VCaP (cell line): ENCODE results near the gene PDLIM5.
A peak's percentile ranks its signal among the peaks of the same experiment; 100 is the strongest.

Experiments
- H3K27ac ChIP-seq: fragments of 450-650 bp; 2 replicates; pipeline ENCODE4 v1.5.1; 2017
- CTCF ChIP-seq: fragments of 450-650 bp; conservative IDR thresholded peaks from 2 replicates; pipeline ENCODE4 v1.5.1; 2017; ENCODE audit warnings: mild to moderate bottlenecking, moderate library complexity

The PDLIM5 gene

GRCh38 chr4:94415448-94415847 is 36.3 kb upstream of the PDLIM5 start:
- TF ChIP-seq CTCF, result no peak
- no peak overlapping the region for H3K27ac ChIP-seq

DNA sequence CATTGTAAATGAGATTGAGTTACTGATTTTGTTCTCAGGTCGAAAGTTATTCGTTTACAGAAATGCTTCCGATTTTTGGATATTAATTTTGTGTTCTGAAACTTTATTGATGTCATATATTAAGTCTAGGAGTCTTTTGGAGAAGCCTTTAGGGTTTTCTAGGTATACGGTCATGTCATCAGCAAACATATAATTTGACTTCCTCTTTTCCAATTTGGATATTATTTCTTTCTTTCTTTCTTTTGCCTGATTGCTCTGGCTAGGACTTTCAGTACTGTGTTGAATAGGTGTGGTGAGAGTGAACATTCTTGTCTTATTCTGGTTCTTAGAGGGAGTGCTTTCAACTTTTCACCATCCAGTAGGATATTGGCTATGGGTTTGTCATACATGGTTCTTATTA is 35.4 kb upstream of the PDLIM5 start:
- no peak for TF ChIP-seq CTCF
- no peak overlapping the region for H3K27ac ChIP-seq

GRCh38 chr4:94416981-94417380 is 34.8 kb upstream of the PDLIM5 start:
- TF ChIP-seq CTCF, result no peak
- H3K27ac ChIP-seq, result no peak overlapping the region

GRCh38 chr4:94419549-94419948 is 32.2 kb upstream of the PDLIM5 start:
- H3K27ac ChIP-seq, result no peak overlapping the region
- TF ChIP-seq CTCF, result no peak

DNA sequence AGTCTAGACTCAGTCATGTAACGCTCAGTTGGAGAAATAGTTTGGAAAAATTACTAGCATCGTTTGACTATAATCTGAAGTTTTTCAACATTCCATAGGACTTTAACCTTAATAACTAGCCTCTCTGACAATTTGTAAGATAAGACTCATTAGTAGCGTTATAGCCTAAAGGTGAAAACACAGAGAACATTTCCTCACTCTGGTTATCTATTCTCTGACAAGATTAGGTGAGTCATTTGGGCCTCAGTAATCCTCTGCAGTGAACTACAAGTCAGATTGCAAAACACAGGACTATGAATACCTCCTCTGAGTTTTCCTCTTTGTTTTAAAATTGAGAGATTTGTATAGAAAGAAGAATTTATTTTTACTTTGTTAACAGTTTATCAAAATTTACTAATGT is 31.8 kb upstream of the PDLIM5 start:
- TF ChIP-seq CTCF, result no peak
- H3K27ac ChIP-seq, result no peak overlapping the region

GRCh38 chr4:94420356-94420755 is 31.4 kb upstream of the PDLIM5 start:
- no peak overlapping the region for H3K27ac ChIP-seq
- TF ChIP-seq CTCF, result no peak

- H3K27ac ChIP-seq, result peak overlapping the region; percentile 93
- TF ChIP-seq CTCF, result no peak
These were observed 25.0 kb upstream of the PDLIM5 start for GRCh38 chr4:94426783-94427182.

DNA sequence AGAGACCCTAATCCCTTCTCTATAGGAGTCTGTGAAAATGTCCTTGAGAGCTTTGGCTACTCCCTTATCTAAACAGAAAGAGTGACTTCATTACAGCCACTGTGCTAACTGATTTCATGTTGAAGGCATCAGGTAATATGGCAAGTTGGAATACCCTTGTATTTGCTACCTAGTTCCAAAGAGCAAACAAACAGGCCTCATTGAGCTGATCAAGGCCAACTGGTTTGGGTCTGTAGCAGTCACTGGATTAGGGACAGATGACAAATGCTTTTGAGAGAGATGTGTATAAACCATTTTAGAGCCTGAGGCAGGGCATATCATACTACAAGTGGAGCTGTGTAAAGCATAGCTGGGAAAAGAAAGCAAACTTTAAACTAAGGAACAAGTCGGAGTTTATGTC is 22.9 kb upstream of the PDLIM5 start:
- peak overlapping the region; percentile 93 for H3K27ac ChIP-seq
- no peak for TF ChIP-seq CTCF
